Stomach (tissue), 9 donors: ENCODE data around the gene URB1. TPM values are rescaled to one million over a fixed set of nuclear protein-coding genes. Genes with fewer than 3 reads are reported as not detected.

Experiments
- DNase-seq, 2 donors: peaks; one replicate each; pipeline versions ENCODE4 v3.0.0 to v3.0.0-alpha.2; 2013 to 2019
- H3K27ac ChIP-seq, 5 donors: fragments of 200-600 bp in 4 of 5; sonication (generic) in 4 of 5; one replicate each; pipeline ENCODE4 v1.5.1; 2013 to 2019; ENCODE audit warnings: mild to moderate bottlenecking in 1 of 5, moderate library complexity in 1 of 5
- H3K27me3 ChIP-seq, 3 donors: fragments of 200-600 bp; sonication (generic); one replicate each; pipeline ENCODE4 v1.5.1; 2017 to 2019; ENCODE audit warnings: mixed run types in 1 of 3
- H3K36me3 ChIP-seq, 4 donors: fragments of 200-600 bp; sonication (generic); 1 replicate in 3 of 4; 2 replicates in 1 of 4; pipeline ENCODE4 v1.5.1; 2016 to 2019
- H3K4me1 ChIP-seq, 4 donors: fragments of 200-600 bp; sonication (generic); one replicate each; pipeline ENCODE4 v1.5.1; 2016 to 2019
- H3K4me3 ChIP-seq, 4 donors: fragments of 200-600 bp; sonication (generic) in 3 of 4; one replicate each; pipeline ENCODE4 v1.5.1; 2016 to 2019; ENCODE audit warnings: mild to moderate bottlenecking in 1 of 4
- H3K9me3 ChIP-seq, 4 donors: fragments of 200-600 bp; sonication (generic); one replicate each; pipeline ENCODE4 v1.5.1; 2016 to 2019
- CTCF ChIP-seq, 7 experiments: fragments of 450-650 bp in 4 of 7; fragments of 200-600 bp in 3 of 7; sonication (generic) in 3 of 7; IDR thresholded peaks; one replicate each; pipeline ENCODE4 v1.5.1; 2016 to 2019; ENCODE audit warnings: antibody characterized with exemption in 7 of 7, control low read depth in 2 of 7, mild to moderate bottlenecking in 1 of 7
- EP300 ChIP-seq: sonication (generic); formaldehyde crosslinking; IDR thresholded peaks from one replicate; pipeline ENCODE4 v1.6.1; 2017; ENCODE audit warnings: antibody characterized with exemption
- POLR2A ChIP-seq, 4 donors: fragments of 450-650 bp; IDR thresholded peaks; one replicate each; pipeline ENCODE4 v1.6.1; 2016; ENCODE audit warnings: antibody characterized with exemption in 4 of 4, control low read depth in 2 of 4, mild to moderate bottlenecking in 1 of 4, moderate library complexity in 1 of 4
- POLR2AphosphoS5 ChIP-seq, 3 donors: sonication (generic); formaldehyde crosslinking; IDR thresholded peaks; one replicate each; pipeline ENCODE4 v1.6.1; 2016; ENCODE audit warnings: antibody characterized with exemption in 3 of 3
- WGBS, 5 donors: extraction: QIAGEN DNeasy Blood & Tissue Kit in 3 of 5; methylation state at CpG; one replicate each; pipeline versions ENCODE4 v1.1.5 to v1.1.7; 2013 to 2018; 5-methylcytosine and 5-hydroxymethylcytosine counted together
- intact Hi-C: fragments of 100-400 bp; cut with DNase I; formaldehyde crosslinking; loops from one replicate; pipeline ENCODE4 v1.15.1; 2023; ENCODE audit warnings: low total_unique reads
- polyA plus RNA-seq, 3 donors: library from polyadenylated mRNA; stranded (reverse); fragments of 200-250 nt; gene quantifications; one replicate each; pipeline ENCODE4 v1.2.3, GENCODE V29; 2013
- total RNA-seq, 5 donors: library from RNA; depleted of rRNA; stranded (reverse); fragments of >200 nt; gene quantifications; one replicate each; pipeline versions ENCODE4 v1.1.0 to v1.2.3, GENCODE V29; 2014 to 2016
- donor health status: healthy with polysubstance abuse.
- donor health status: Bipolar disorder and iron deficiency.
- donor health status: healthy.

URB1 gene
- total and polyA plus RNA-seq, 8 donors: 1.2 to 16.3 (median 10.2) TPM

- intact Hi-C loops: no loop called here
- TF ChIP-seq POLR2A (IDR thresholded peaks at IDR 0.05) (no peak), EP300 (no peak), CTCF (IDR thresholded peaks at IDR 0.05) (no peak), POLR2AphosphoS5 (IDR thresholded peaks at IDR 0.05) (no peak)
- Histone ChIP-seq H3K9me3 (no peaks in the 10 kb centered on the region), H3K27me3 (no peaks in the 10 kb centered on the region), H3K36me3 (peaks cover 0 to 38% (median 27%) of the 10 kb centered on the region in 4 donors), H3K4me1 (no peaks in the 10 kb centered on the region), H3K27ac (no peak overlapping the region), H3K4me3 (no peak overlapping the region)
- DNase-seq: peak in 1 of 2 donors; percentile 75
- 52 to 66% (median 58%) methylated on average over 22 of the region's 22 CpGs for WGBS, 5 donors
Measured at GRCh38 chr21:32306021-32306780, 86.6 kb downstream of the URB1 start.

GRCh38 chr21:32304998-32305397, 87.8 kb downstream of the URB1 start:
- Histone ChIP-seq H3K9me3 (no peaks in the 10 kb centered on the region), H3K27me3 (no peaks in the 10 kb centered on the region), H3K27ac (no peak overlapping the region), H3K36me3 (peaks cover 0 to 27% (median 21%) of the 10 kb centered on the region in 4 donors), H3K4me3 (no peak overlapping the region), H3K4me1 (no peaks in the 10 kb centered on the region)
- TF ChIP-seq POLR2A (IDR thresholded peaks at IDR 0.05) (no peak), CTCF (IDR thresholded peaks at IDR 0.05) (no peak), EP300 (no peak), POLR2AphosphoS5 (IDR thresholded peaks at IDR 0.05) (no peak)
- DNase-seq: no peak
- 95 to 98% (median 96%) methylated on average over 7 of the region's 7 CpGs for WGBS, 5 donors
- intact Hi-C loops: no loop called here

- no peak for DNase-seq
- 89 to 100% (median 98%) methylated on average over 1 of the region's 1 CpG for WGBS, 5 donors
- Histone ChIP-seq H3K36me3 (peaks cover 0 to 14% (median 11%) of the 10 kb centered on the region in 4 donors), H3K4me3 (no peak overlapping the region), H3K27me3 (no peaks in the 10 kb centered on the region), H3K4me1 (no peaks in the 10 kb centered on the region), H3K27ac (no peak overlapping the region), H3K9me3 (no peaks in the 10 kb centered on the region)
- intact Hi-C loops: no loop called here
- no peak for TF ChIP-seq CTCF (IDR thresholded peaks at IDR 0.05)
- no peak for TF ChIP-seq POLR2AphosphoS5 (IDR thresholded peaks at IDR 0.05)
- TF ChIP-seq POLR2A (IDR thresholded peaks at IDR 0.05): no peak
- no peak for TF ChIP-seq EP300
Measured at GRCh38 chr21:32303385-32303784, 89.4 kb downstream of the URB1 start.

- TF ChIP-seq POLR2AphosphoS5 (IDR thresholded peaks at IDR 0.05) (no peak), EP300 (no peak), CTCF (IDR thresholded peaks at IDR 0.05) (no peak), POLR2A (IDR thresholded peaks at IDR 0.05) (no peak)
- Histone ChIP-seq H3K9me3 (no peaks in the 10 kb centered on the region), H3K36me3 (peaks cover 0 to 14% (median 5%) of the 10 kb centered on the region in 4 donors), H3K27ac (no peak overlapping the region), H3K4me3 (no peak overlapping the region), H3K27me3 (no peaks in the 10 kb centered on the region), H3K4me1 (no peaks in the 10 kb centered on the region)
- 88 to 97% (median 93%) methylated on average over 6 of the region's 6 CpGs for WGBS, 5 donors
- no peak for DNase-seq
- intact Hi-C loops: no loop called here
Measured at GRCh38 chr21:32302560-32302959, 90.3 kb downstream of the URB1 start.
